H1 (cell line): ENCODE results near the gene FMN2. TPM values are rescaled to one million over a fixed set of nuclear protein-coding genes. Genes with fewer than 3 reads are reported as not detected.

Experiments
- ATF2 ChIP-seq: IDR thresholded peaks from 2 replicates; pipeline ENCODE4 v1.6.1; 2012; ENCODE audit warnings: low read length, inconsistent platforms
- CBX5 ChIP-seq: fragments of 300-800, 300-1000 bp; sonication (generic); IDR thresholded peaks from 2 replicates; pipeline ENCODE4 v1.7.1; 2016; ENCODE audit warnings: antibody characterized with exemption, low read length, low read depth
- CBX8 ChIP-seq: fragments of 300-800, 300-1000 bp; sonication (generic); IDR thresholded peaks from 2 replicates; pipeline ENCODE4 v1.7.1; 2016; ENCODE audit warnings: low read depth, low read length, borderline replicate concordance
- CHD7 ChIP-seq: fragments of 300-600 bp; sonication (generic); IDR thresholded peaks from 2 replicates; pipeline ENCODE4 v1.7.1; 2012; ENCODE audit warnings: low read length, moderate library complexity, mild to moderate bottlenecking, inconsistent platforms; ENCODE audit not compliant: insufficient replicate concordance
- FOSL1 ChIP-seq: IDR thresholded peaks from 2 replicates; pipeline ENCODE4 v1.6.1; 2011; ENCODE audit warnings: mild to moderate bottlenecking, low read depth, low read length, moderate library complexity; ENCODE audit not compliant: insufficient read depth
- JUND ChIP-seq: IDR thresholded peaks from 2 replicates; pipeline ENCODE4 v1.6.1; 2011; ENCODE audit warnings: mild to moderate bottlenecking, improper control_type of control experiment, low read length
- NRF1 ChIP-seq: IDR thresholded peaks from 2 replicates; pipeline ENCODE4 v1.6.1; 2011; ENCODE audit warnings: mild to moderate bottlenecking, low read depth, low read length, improper control_type of control experiment
- POLR2AphosphoS5 ChIP-seq: IDR thresholded peaks from 2 replicates; pipeline ENCODE4 v1.6.1; 2011; ENCODE audit warnings: low read depth, low read length
- ZNF274 ChIP-seq: IDR thresholded peaks from 2 replicates; pipeline ENCODE4 v1.7.0; 2012; ENCODE audit warnings: low read length, borderline replicate concordance; ENCODE audit errors: extremely low read depth
- polyA plus RNA-seq, 7 experiments: library from polyadenylated mRNA; depleted of rRNA in 3 of 7; stranded (reverse) in 5 of 7; unstranded in 2 of 7; fragments of >200 nt in 5 of 7; fragments of 200-250 nt in 2 of 7; gene quantifications; 1 replicate in 5 of 7; 2 replicates in 1 of 7; 4 replicates in 1 of 7; pipeline versions ENCODE4 v1.2.1 to v1.2.3, GENCODE V29; 2011 to 2013; ENCODE audit warnings: missing spikeins in 2 of 7, mixed read lengths in 2 of 7
- total RNA-seq: library from RNA; stranded (reverse); fragmentation: NEBNext Ultra II Directional; extraction: Animal tissue kit (Norgen Biotek cat#: 25700); gene quantifications from 2 replicates; pipeline ENCODE4 v1.2.1, GENCODE V29; 2021

The FMN2 gene
- total and polyA plus RNA-seq, 2 of the 8 experiments (the other 6 are each of a cell fraction or from before 2014, with no cell fraction given), result 0.83 to 2.0 TPM

GRCh38 chr1:240329443-240329842 is 237.8 kb downstream of the FMN2 start (continued):
- TF ChIP-seq CHD7, result no peak
- TF ChIP-seq POLR2AphosphoS5, result no peak
- no peak for TF ChIP-seq CBX5
- no peak for TF ChIP-seq CBX8
- TF ChIP-seq ZNF274, result no peak
- TF ChIP-seq NRF1, result no peak
- no peak for TF ChIP-seq JUND
- TF ChIP-seq ATF2, result no peak
- TF ChIP-seq FOSL1, result no peak
